ENCODE data around the gene ARL6IP6.

DNA sequence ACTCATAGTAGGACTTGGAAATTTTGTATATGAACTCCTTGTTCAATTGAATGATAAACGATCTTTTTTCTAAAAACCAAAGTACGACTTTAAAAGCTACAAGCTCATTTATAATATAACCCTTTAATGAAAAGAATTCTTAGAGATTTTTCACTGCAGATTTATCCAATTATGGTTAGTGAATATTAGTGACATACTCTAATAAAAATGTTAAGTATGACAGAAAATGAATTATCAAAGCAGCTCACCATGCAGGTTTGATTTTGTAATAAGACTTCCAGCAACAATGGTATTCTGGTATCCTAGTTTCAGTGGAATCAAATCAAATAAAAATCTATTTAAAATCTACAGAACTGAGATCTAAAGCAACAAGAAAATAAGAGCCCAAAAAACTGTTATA is 39.6 kb upstream of the ARL6IP6 start:
- TF ChIP-seq POLR2A (IDR thresholded peaks at IDR 0.05): no peak
- TF ChIP-seq, protein P1, sequence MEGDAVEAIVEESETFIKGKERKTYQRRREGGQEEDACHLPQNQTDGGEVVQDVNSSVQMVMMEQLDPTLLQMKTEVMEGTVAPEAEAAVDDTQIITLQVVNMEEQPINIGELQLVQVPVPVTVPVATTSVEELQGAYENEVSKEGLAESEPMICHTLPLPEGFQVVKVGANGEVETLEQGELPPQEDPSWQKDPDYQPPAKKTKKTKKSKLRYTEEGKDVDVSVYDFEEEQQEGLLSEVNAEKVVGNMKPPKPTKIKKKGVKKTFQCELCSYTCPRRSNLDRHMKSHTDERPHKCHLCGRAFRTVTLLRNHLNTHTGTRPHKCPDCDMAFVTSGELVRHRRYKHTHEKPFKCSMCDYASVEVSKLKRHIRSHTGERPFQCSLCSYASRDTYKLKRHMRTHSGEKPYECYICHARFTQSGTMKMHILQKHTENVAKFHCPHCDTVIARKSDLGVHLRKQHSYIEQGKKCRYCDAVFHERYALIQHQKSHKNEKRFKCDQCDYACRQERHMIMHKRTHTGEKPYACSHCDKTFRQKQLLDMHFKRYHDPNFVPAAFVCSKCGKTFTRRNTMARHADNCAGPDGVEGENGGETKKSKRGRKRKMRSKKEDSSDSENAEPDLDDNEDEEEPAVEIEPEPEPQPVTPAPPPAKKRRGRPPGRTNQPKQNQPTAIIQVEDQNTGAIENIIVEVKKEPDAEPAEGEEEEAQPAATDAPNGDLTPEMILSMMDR (IDR thresholded peaks at IDR 0.05): no peak
